B cell (primary cell): ENCODE results near the gene TBC1D22A.

Source experiments
- CTCF ChIP-seq: fragments of 200-600 bp; IDR thresholded peaks from one replicate; pipeline ENCODE4 v1.8.0; 2022; ENCODE audit warnings: antibody characterized with exemption, mild to moderate bottlenecking
- EZH2 ChIP-seq: IDR thresholded peaks from 2 replicates; pipeline ENCODE4 v1.6.1; 2012; ENCODE audit warnings: borderline replicate concordance, low read depth, mild to moderate bottlenecking, moderate library complexity, low read length; ENCODE audit not compliant: insufficient read depth, poor library complexity, severe bottlenecking

- no peak for TF ChIP-seq EZH2
- TF ChIP-seq CTCF = no peak
Observed at GRCh38 chr22:46916886-46917770, 154.7 kb downstream of the TBC1D22A start.
